Gastrocnemius medialis (tissue), 4 donors: Measurements from ENCODE around the gene IL1RL1.

Source experiments
- CTCF ChIP-seq, 5 experiments: fragments of 450-650 bp in 3 of 5; fragments of 200-600 bp in 2 of 5; sonication (generic) in 2 of 5; IDR thresholded peaks in 4 of 5; conservative IDR thresholded peaks in 1 of 5; 1 replicate in 4 of 5; 2 replicates in 1 of 5; pipeline ENCODE4 v1.5.1; 2016 to 2019; ENCODE audit warnings: antibody characterized with exemption in 5 of 5, mild to moderate bottlenecking in 3 of 5, moderate library complexity in 3 of 5
- POLR2A ChIP-seq, 2 donors: fragments of 450-650 bp; IDR thresholded peaks; one replicate each; pipeline ENCODE4 v1.6.1; 2017; ENCODE audit warnings: antibody characterized with exemption in 2 of 2, mild to moderate bottlenecking in 2 of 2, moderate library complexity in 2 of 2

- TF ChIP-seq POLR2A (IDR thresholded peaks at IDR 0.05) = no peak
- TF ChIP-seq CTCF (IDR thresholded peaks at IDR 0.05 in 4 of 5, conservative IDR thresholded peaks at IDR 0.05 in 1 of 5) = no peak
These were observed 88.3 kb downstream of the IL1RL1 start for GRCh38 chr2:102399499-102400141.
